Stimulated activated naive CD8-positive, alpha-beta T cell treated with anti-CD3 and anti-CD28 coated beads, Interleukin-15, amount 100 ng/mL, for 72 hours (primary cell): Measurements from ENCODE around the gene HDAC11.

Experiments used
- ATAC-seq: fragments of 150-1000 bp; cut with Tn5 transposase; 2 replicates; pipeline ENCODE4 v1.10.0; 2021; ENCODE audit warnings: mild to moderate bottlenecking, moderate library complexity
- DNase-seq, 2 donors: peaks; one replicate each; pipeline ENCODE4 v3.0.0; 2021 to 2022
- H3K27ac Mint-ChIP-seq, 2 donors: one replicate each; pipeline ENCODE4 v1.8.0; 2022; ENCODE audit warnings: mild to moderate bottlenecking in 2 of 2, mixed read lengths in 2 of 2, moderate library complexity in 2 of 2
- H3K27me3 Mint-ChIP-seq: one replicate; pipeline ENCODE4 v1.8.0; 2022; ENCODE audit warnings: mixed read lengths
- H3K4me1 Mint-ChIP-seq: one replicate; pipeline ENCODE4 v1.8.0; 2022; ENCODE audit warnings: mild to moderate bottlenecking, mixed read lengths
- H3K4me3 Mint-ChIP-seq, 2 donors: one replicate each; pipeline ENCODE4 v1.8.0; 2022; ENCODE audit warnings: mild to moderate bottlenecking in 2 of 2, mixed read lengths in 2 of 2, moderate library complexity in 1 of 2
- H3K9me3 Mint-ChIP-seq, 2 donors: one replicate each; pipeline ENCODE4 v1.8.0; 2022; ENCODE audit warnings: mixed read lengths in 2 of 2

Gene HDAC11

GRCh38 chr3:13462125-13462629 is 17.9 kb upstream of the HDAC11 start:
- Mint-ChIP-seq H3K4me1 (peaks cover 6% of the 10 kb centered on the region), H3K4me3 (no peak overlapping the region), H3K27ac (peak overlapping the region in 1 of 2 donors; percentile 30), H3K9me3 (no peaks in the 10 kb centered on the region), H3K27me3 (peaks cover 7% of the 10 kb centered on the region)
- DNase-seq (no peak), ATAC-seq (no peak)

GRCh38 chr3:13462822-13463221 is 17.3 kb upstream of the HDAC11 start:
- H3K9me3 Mint-ChIP-seq, result no peaks in the 10 kb centered on the region
- H3K4me3 Mint-ChIP-seq, result no peak overlapping the region
- H3K27ac Mint-ChIP-seq, result no peak overlapping the region
- peaks cover 6% of the 10 kb centered on the region for H3K4me1 Mint-ChIP-seq
- H3K27me3 Mint-ChIP-seq, result peaks cover 7% of the 10 kb centered on the region
- DNase-seq (no peak), ATAC-seq (no peak)

- peaks cover 7% of the 10 kb centered on the region for H3K27me3 Mint-ChIP-seq
- DNase-seq, result no peak
- peaks cover 6% of the 10 kb centered on the region for H3K4me1 Mint-ChIP-seq
- H3K4me3 Mint-ChIP-seq, result no peak overlapping the region
- H3K27ac Mint-ChIP-seq, result no peak overlapping the region
- no peak for ATAC-seq
- H3K9me3 Mint-ChIP-seq, result no peaks in the 10 kb centered on the region
Measured at GRCh38 chr3:13463618-13464400, 16.3 kb upstream of the HDAC11 start.

- no peaks in the 10 kb centered on the region for H3K9me3 Mint-ChIP-seq
- peaks cover 6% of the 10 kb centered on the region for H3K4me1 Mint-ChIP-seq
- no peak overlapping the region for H3K4me3 Mint-ChIP-seq
- DNase-seq (no peak), ATAC-seq (no peak)
- H3K27me3 Mint-ChIP-seq, result peaks cover 9% of the 10 kb centered on the region
- no peak overlapping the region for H3K27ac Mint-ChIP-seq
Measured at GRCh38 chr3:13465236-13465873, 14.8 kb upstream of the HDAC11 start.

- ATAC-seq (no peak), DNase-seq (no peak)
- peaks cover 17% of the 10 kb centered on the region for H3K27me3 Mint-ChIP-seq
- no peaks in the 10 kb centered on the region for H3K4me1 Mint-ChIP-seq
- H3K4me3 Mint-ChIP-seq, result no peak overlapping the region
- H3K9me3 Mint-ChIP-seq, result no peaks in the 10 kb centered on the region
- no peak overlapping the region for H3K27ac Mint-ChIP-seq
Measured at GRCh38 chr3:13466781-13467180, 13.3 kb upstream of the HDAC11 start.

GRCh38 chr3:13470894-13471574 is 9.1 kb upstream of the HDAC11 start:
- no peaks in the 10 kb centered on the region for H3K9me3 Mint-ChIP-seq
- no peak overlapping the region for H3K27ac Mint-ChIP-seq
- no peak overlapping the region for H3K4me3 Mint-ChIP-seq
- DNase-seq, result no peak
- H3K27me3 Mint-ChIP-seq, result peaks cover 15% of the 10 kb centered on the region
- H3K4me1 Mint-ChIP-seq, result no peaks in the 10 kb centered on the region
- ATAC-seq, result no peak

GRCh38 chr3:13472286-13472685 is 7.8 kb upstream of the HDAC11 start:
- no peak overlapping the region for H3K4me3 Mint-ChIP-seq

GRCh38 chr3:13473020-13473419 is 7.1 kb upstream of the HDAC11 start:
- Mint-ChIP-seq H3K4me3 (no peak overlapping the region), H3K9me3 (no peaks in the 10 kb centered on the region), H3K27ac (no peak overlapping the region), H3K27me3 (peaks cover 9% of the 10 kb centered on the region), H3K4me1 (no peaks in the 10 kb centered on the region)
- DNase-seq, result no peak
- ATAC-seq, result no peak

More at GRCh38 chr3:13472286-13472685, 7.8 kb upstream of the HDAC11 start:
- no peak for DNase-seq
- Mint-ChIP-seq H3K4me1 (no peaks in the 10 kb centered on the region), H3K27ac (no peak overlapping the region), H3K27me3 (peaks cover 9% of the 10 kb centered on the region), H3K9me3 (no peaks in the 10 kb centered on the region)
- no peak for ATAC-seq

- no peak overlapping the region for H3K4me3 Mint-ChIP-seq
- no peak for ATAC-seq
- H3K27me3 Mint-ChIP-seq, result peaks cover 9% of the 10 kb centered on the region
- H3K9me3 Mint-ChIP-seq, result no peaks in the 10 kb centered on the region
- no peak overlapping the region for H3K27ac Mint-ChIP-seq
- DNase-seq, result no peak
- H3K4me1 Mint-ChIP-seq, result peaks cover 8% of the 10 kb centered on the region
Measured at GRCh38 chr3:13474021-13474420, 6.1 kb upstream of the HDAC11 start.

GRCh38 chr3:13474776-13475303 is 5.3 kb upstream of the HDAC11 start:
- H3K27me3 Mint-ChIP-seq, result peaks cover 9% of the 10 kb centered on the region
- H3K4me3 Mint-ChIP-seq, result no peak overlapping the region
- H3K27ac Mint-ChIP-seq, result peak overlapping the region in 1 of 2 donors; percentile 54
- ATAC-seq (no peak), DNase-seq (no peak)
- H3K9me3 Mint-ChIP-seq, result no peaks in the 10 kb centered on the region
- peaks cover 12% of the 10 kb centered on the region for H3K4me1 Mint-ChIP-seq

GRCh38 chr3:13475871-13476590 is 4.1 kb upstream of the HDAC11 start:
- no peak for DNase-seq
- Mint-ChIP-seq H3K4me1 (peaks cover 18% of the 10 kb centered on the region), H3K9me3 (no peaks in the 10 kb centered on the region), H3K4me3 (no peak overlapping the region), H3K27me3 (peaks cover 1% of the 10 kb centered on the region), H3K27ac (no peak overlapping the region)
- no peak for ATAC-seq

GRCh38 chr3:13477943-13478342 is 2.2 kb upstream of the HDAC11 start:
- ATAC-seq, result no peak
- no peak for DNase-seq
- Mint-ChIP-seq H3K4me3 (no peak overlapping the region), H3K27ac (no peak overlapping the region), H3K9me3 (no peaks in the 10 kb centered on the region), H3K27me3 (no peaks in the 10 kb centered on the region), H3K4me1 (peaks cover 31% of the 10 kb centered on the region)

- H3K27ac Mint-ChIP-seq, result peak overlapping the region; percentile 97
- no peaks in the 10 kb centered on the region for H3K9me3 Mint-ChIP-seq
- H3K4me3 Mint-ChIP-seq, result peak overlapping the region; percentile 97 to 99
- H3K27me3 Mint-ChIP-seq, result no peaks in the 10 kb centered on the region
- no peak for DNase-seq
- H3K4me1 Mint-ChIP-seq, result peaks cover 31% of the 10 kb centered on the region
- ATAC-seq, result peak; percentile 47
Measured at GRCh38 chr3:13479332-13479581, 849 bp upstream of the HDAC11 start.

GRCh38 chr3:13480340-13481318 is 523 bp downstream of the HDAC11 start:
- Mint-ChIP-seq H3K27me3 (no peaks in the 10 kb centered on the region), H3K4me3 (peak overlapping the region; percentile 97 to 99), H3K9me3 (no peaks in the 10 kb centered on the region), H3K27ac (no peak overlapping the region), H3K4me1 (peaks cover 43% of the 10 kb centered on the region)
- ATAC-seq (peak; percentile 42), DNase-seq (peak in 1 of 2 donors; percentile 44)
